Tongue (tissue), 2 donors: ENCODE results near the gene MARCHF6. TPM values are rescaled to one million over a fixed set of nuclear protein-coding genes. Genes with fewer than 3 reads are reported as not detected.
"Not testable (repeated sequence)": the region's sequence is repeated elsewhere in the genome, so short reads cannot be mapped to it uniquely, and the experiment has no call there.

Source experiments
- DNase-seq: peaks from one replicate; pipeline ENCODE4 v3.0.0-alpha.2; 2015
- total RNA-seq: library from RNA; depleted of rRNA; stranded (reverse); fragments of >200 nt; gene quantifications from one replicate; pipeline ENCODE4 v1.2.3, GENCODE V29; 2014

Gene MARCHF6
- total RNA-seq, 1 donor from 2014 or later = 133 TPM

- DNase-seq = peak; percentile 49
These were observed 29.7 kb upstream of the MARCHF6 start for GRCh38 chr5:10323588-10324488.

- no peak for DNase-seq
These were observed 28.8 kb upstream of the MARCHF6 start for GRCh38 chr5:10324518-10325370.

- DNase-seq = no peak
These were observed 25.2 kb upstream of the MARCHF6 start for GRCh38 chr5:10328323-10328722.

- peak; percentile 51 for DNase-seq
These were observed 24.1 kb upstream of the MARCHF6 start for GRCh38 chr5:10329446-10329819.

GRCh38 chr5:10329820-10330481, 23.5 kb upstream of the MARCHF6 start:
- DNase-seq = peak; percentile 96

GRCh38 chr5:10330511-10331230, 22.8 kb upstream of the MARCHF6 start:
- peak; percentile 41 for DNase-seq

GRCh38 chr5:10331341-10331796, 22.1 kb upstream of the MARCHF6 start:
- DNase-seq = peak; percentile 90

- DNase-seq = no peak
These were observed 21.2 kb upstream of the MARCHF6 start for GRCh38 chr5:10332301-10332700.

GRCh38 chr5:10333154-10334006, 20.1 kb upstream of the MARCHF6 start:
- peak; percentile 46 for DNase-seq

GRCh38 chr5:10334831-10335230, 18.7 kb upstream of the MARCHF6 start:
- no peak for DNase-seq

GRCh38 chr5:10335711-10336470, 17.6 kb upstream of the MARCHF6 start:
- no peak for DNase-seq

- no peak for DNase-seq
These were observed 16.4 kb upstream of the MARCHF6 start for GRCh38 chr5:10337107-10337506.

- DNase-seq = no peak
These were observed 15.5 kb upstream of the MARCHF6 start for GRCh38 chr5:10337986-10338385.

GRCh38 chr5:10338686-10339057, 14.8 kb upstream of the MARCHF6 start:
- no peak for DNase-seq

- DNase-seq = no peak
These were observed 14.3 kb upstream of the MARCHF6 start for GRCh38 chr5:10339058-10339811.

- no peak for DNase-seq
These were observed 13.5 kb upstream of the MARCHF6 start for GRCh38 chr5:10339958-10340357.

GRCh38 chr5:10343486-10343885, 10.0 kb upstream of the MARCHF6 start:
- no peak for DNase-seq

- not testable (repeated sequence) for DNase-seq
These were observed 8.9 kb upstream of the MARCHF6 start for GRCh38 chr5:10344461-10345106.

- DNase-seq = no peak
These were observed 5.2 kb upstream of the MARCHF6 start for GRCh38 chr5:10348258-10348657.
